Amniotic epithelial cell (primary cell): Measurements from ENCODE around the gene C6orf141.
"Not testable (repeated sequence)": the region's sequence is repeated elsewhere in the genome, so short reads cannot be mapped to it uniquely, and the experiment has no call there.

ENCODE experiments used
- DNase-seq: peaks from one replicate; pipeline ENCODE4 v3.0.0-alpha.2; 2010; ENCODE audit warnings: low read depth

Gene C6orf141

GRCh38 chr6:49579649-49580048, 29.2 kb downstream of the C6orf141 start:
- DNase-seq: no peak

- DNase-seq: peak; percentile 73
These were observed 32.1 kb downstream of the C6orf141 start for GRCh38 chr6:49582529-49582928.

GRCh38 chr6:49587262-49587661, 36.8 kb downstream of the C6orf141 start:
- not testable (repeated sequence) for DNase-seq
